Chondrocyte (in vitro differentiated cells): ENCODE results near the gene GPC1. TPM values are rescaled to one million over a fixed set of nuclear protein-coding genes. Genes with fewer than 3 reads are reported as not detected.

Experiments used
- DNase-seq: peaks from one replicate; pipeline ENCODE4 v3.0.0; 2021; ENCODE audit warnings: mixed read lengths, low spot score
- H3K27ac Mint-ChIP-seq: one replicate; pipeline ENCODE4 v1.8.0; 2021; ENCODE audit warnings: mild to moderate bottlenecking, moderate library complexity, mixed read lengths; ENCODE audit not compliant: unreplicated experiment
- H3K27me3 Mint-ChIP-seq: 2 replicates; pipeline ENCODE4 v1.8.0; 2021; ENCODE audit warnings: low read depth, mixed read lengths
- H3K36me3 Mint-ChIP-seq: 2 replicates; pipeline ENCODE4 v1.8.0; 2021; ENCODE audit warnings: low read depth, mixed read lengths
- H3K4me1 Mint-ChIP-seq: 2 replicates; pipeline ENCODE4 v1.8.0; 2021; ENCODE audit warnings: low read depth, mild to moderate bottlenecking, mixed read lengths
- H3K4me3 Mint-ChIP-seq: one replicate; pipeline ENCODE4 v1.8.0; 2021; ENCODE audit warnings: mild to moderate bottlenecking, moderate library complexity, mixed read lengths; ENCODE audit not compliant: unreplicated experiment
- H3K9me3 Mint-ChIP-seq: 2 replicates; pipeline ENCODE4 v1.8.0; 2021; ENCODE audit warnings: low read depth, mixed read lengths
- CTCF ChIP-seq: fragments of 200-600 bp; sonication (generic); IDR thresholded peaks from 2 replicates; pipeline ENCODE4 v1.5.0; 2021; ENCODE audit warnings: antibody characterized with exemption, mild to moderate bottlenecking, moderate library complexity
- total RNA-seq: library from RNA; stranded (reverse); gene quantifications from 3 replicates; pipeline ENCODE4 v1.2.1, GENCODE V29; 2021

GPC1 gene
- total RNA-seq, 1 donor from 2014 or later: 264 TPM

GRCh38 chr2:240460781-240461431 is 25.4 kb downstream of the GPC1 start:
- Mint-ChIP-seq H3K36me3 (peaks cover 17% of the 10 kb centered on the region), H3K4me1 (peaks cover 11% of the 10 kb centered on the region), H3K27ac (no peak overlapping the region), H3K27me3 (no peaks in the 10 kb centered on the region), H3K9me3 (no peaks in the 10 kb centered on the region), H3K4me3 (no peak overlapping the region)
- peak; percentile 34 for TF ChIP-seq CTCF
- DNase-seq: peak; percentile 86

GRCh38 chr2:240461471-240462072 is 26.1 kb downstream of the GPC1 start:
- Mint-ChIP-seq H3K36me3 (peaks cover 17% of the 10 kb centered on the region), H3K9me3 (no peaks in the 10 kb centered on the region), H3K4me3 (no peak overlapping the region), H3K4me1 (peaks cover 9% of the 10 kb centered on the region), H3K27ac (no peak overlapping the region), H3K27me3 (no peaks in the 10 kb centered on the region)
- no peak for TF ChIP-seq CTCF
- peak; percentile 85 for DNase-seq

GRCh38 chr2:240462073-240462706 is 26.7 kb downstream of the GPC1 start:
- peaks cover 4% of the 10 kb centered on the region for H3K4me1 Mint-ChIP-seq
- TF ChIP-seq CTCF: no peak
- H3K27me3 Mint-ChIP-seq: no peaks in the 10 kb centered on the region
- DNase-seq: peak; percentile 94
- no peaks in the 10 kb centered on the region for H3K9me3 Mint-ChIP-seq
- H3K4me3 Mint-ChIP-seq: no peak overlapping the region
- no peak overlapping the region for H3K27ac Mint-ChIP-seq
- H3K36me3 Mint-ChIP-seq: peaks cover 17% of the 10 kb centered on the region

GRCh38 chr2:240462707-240463273 is 27.3 kb downstream of the GPC1 start:
- Mint-ChIP-seq H3K27ac (no peak overlapping the region), H3K9me3 (no peaks in the 10 kb centered on the region), H3K4me3 (no peak overlapping the region), H3K4me1 (peaks cover 3% of the 10 kb centered on the region), H3K27me3 (no peaks in the 10 kb centered on the region), H3K36me3 (peaks cover 17% of the 10 kb centered on the region)
- DNase-seq: no peak
- no peak for TF ChIP-seq CTCF

- Mint-ChIP-seq H3K27me3 (no peaks in the 10 kb centered on the region), H3K9me3 (no peaks in the 10 kb centered on the region), H3K4me1 (no peaks in the 10 kb centered on the region), H3K36me3 (peaks cover 17% of the 10 kb centered on the region), H3K4me3 (no peak overlapping the region), H3K27ac (no peak overlapping the region)
- no peak for TF ChIP-seq CTCF
- peak; percentile 84 for DNase-seq
Measured at GRCh38 chr2:240463274-240463865, 27.9 kb downstream of the GPC1 start.
